ENCODE measurements around the gene CENPM.

DNA sequence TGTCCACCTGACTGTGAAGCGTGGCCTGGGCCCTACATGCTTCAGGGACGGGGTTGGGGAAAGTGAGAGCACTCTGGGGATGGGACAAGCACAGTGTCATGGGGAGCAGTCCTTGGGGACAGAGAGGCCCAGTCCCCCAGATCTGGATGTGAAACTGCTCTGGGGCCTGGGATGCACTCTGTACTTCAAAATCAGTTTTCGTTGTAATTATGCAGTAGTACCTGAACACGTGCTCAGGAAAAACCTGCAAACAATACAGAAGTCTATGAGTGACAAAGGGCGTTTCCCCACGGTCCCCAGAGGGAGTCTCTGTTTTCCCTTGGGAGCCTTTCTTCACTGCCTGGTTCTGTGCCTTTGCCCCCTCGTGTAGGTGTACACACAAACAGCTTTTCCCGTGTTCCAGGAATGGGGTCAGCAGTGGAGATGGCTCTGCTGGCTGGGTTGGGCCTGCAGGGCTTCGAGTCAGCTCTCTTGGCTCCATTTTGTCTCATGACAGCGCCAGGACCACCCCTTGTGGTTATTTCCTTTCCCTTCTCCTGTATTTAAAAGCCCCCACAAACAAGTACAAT lies 15.2 kb downstream of the CENPM start:
- TF ChIP-seq CTCF (IDR thresholded peaks at IDR 0.05) (no peak), TCF7L2 (IDR thresholded peaks at IDR 0.05; ENCODE audit: low read depth, low read length) (no peak), POLR2AphosphoS5 (IDR thresholded peaks at IDR 0.05; ENCODE audit: low read depth, low read length) (no peak)
- TF ChIP-seq, protein P1, sequence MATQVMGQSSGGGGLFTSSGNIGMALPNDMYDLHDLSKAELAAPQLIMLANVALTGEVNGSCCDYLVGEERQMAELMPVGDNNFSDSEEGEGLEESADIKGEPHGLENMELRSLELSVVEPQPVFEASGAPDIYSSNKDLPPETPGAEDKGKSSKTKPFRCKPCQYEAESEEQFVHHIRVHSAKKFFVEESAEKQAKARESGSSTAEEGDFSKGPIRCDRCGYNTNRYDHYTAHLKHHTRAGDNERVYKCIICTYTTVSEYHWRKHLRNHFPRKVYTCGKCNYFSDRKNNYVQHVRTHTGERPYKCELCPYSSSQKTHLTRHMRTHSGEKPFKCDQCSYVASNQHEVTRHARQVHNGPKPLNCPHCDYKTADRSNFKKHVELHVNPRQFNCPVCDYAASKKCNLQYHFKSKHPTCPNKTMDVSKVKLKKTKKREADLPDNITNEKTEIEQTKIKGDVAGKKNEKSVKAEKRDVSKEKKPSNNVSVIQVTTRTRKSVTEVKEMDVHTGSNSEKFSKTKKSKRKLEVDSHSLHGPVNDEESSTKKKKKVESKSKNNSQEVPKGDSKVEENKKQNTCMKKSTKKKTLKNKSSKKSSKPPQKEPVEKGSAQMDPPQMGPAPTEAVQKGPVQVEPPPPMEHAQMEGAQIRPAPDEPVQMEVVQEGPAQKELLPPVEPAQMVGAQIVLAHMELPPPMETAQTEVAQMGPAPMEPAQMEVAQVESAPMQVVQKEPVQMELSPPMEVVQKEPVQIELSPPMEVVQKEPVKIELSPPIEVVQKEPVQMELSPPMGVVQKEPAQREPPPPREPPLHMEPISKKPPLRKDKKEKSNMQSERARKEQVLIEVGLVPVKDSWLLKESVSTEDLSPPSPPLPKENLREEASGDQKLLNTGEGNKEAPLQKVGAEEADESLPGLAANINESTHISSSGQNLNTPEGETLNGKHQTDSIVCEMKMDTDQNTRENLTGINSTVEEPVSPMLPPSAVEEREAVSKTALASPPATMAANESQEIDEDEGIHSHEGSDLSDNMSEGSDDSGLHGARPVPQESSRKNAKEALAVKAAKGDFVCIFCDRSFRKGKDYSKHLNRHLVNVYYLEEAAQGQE (IDR thresholded peaks at IDR 0.05; ENCODE audit: insufficient read depth in 1 of 2, low read depth in 2 of 2, low read length in 1 of 2) = no peak

All from Panc1 (cell line).